ENCODE results near the gene STARD5.

STARD5 gene

DNA sequence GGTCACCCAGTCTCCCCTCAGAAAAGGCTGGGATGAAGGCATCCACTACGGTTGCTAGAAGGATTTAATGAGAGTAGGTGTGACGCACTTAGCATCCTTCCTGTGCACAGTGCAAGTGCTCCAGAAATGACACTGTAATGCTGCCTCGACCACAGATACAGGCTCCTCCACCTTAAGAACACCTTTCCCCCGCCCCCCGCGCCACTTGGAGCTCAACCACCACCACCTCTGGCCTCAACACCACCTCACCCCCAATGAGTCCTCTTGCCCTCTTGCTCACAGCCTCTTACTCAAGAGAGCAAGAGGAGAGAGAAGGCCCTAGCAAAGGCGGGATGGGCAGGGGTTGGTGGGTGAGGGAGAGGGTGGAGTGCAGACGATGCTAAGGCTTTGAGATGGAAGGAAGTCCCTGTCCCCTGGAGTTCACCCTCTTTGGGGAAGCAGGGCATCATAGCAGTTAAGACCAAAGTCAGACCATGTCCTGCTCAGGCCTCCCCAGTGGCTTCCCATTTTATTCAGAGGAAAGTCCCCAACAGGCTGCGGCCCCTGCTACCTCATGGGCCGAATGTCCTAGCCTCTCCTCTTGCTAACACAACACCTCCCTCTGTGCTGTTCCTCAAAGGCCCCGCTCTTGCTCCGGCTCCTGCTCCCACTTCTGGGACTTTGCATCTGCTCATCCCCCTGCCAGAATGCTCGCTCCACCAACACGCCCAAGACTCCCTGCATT, 8.3 kb downstream of the STARD5 start:
- TF ChIP-seq POLR2A (IDR thresholded peaks at IDR 0.05; ENCODE audit: extremely low read depth, insufficient read length) = no peak
- TF ChIP-seq, protein P1, sequence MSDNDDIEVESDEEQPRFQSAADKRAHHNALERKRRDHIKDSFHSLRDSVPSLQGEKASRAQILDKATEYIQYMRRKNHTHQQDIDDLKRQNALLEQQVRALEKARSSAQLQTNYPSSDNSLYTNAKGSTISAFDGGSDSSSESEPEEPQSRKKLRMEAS (IDR thresholded peaks at IDR 0.05; ENCODE audit: low read depth, low read length) = no peak
- no peak for TF ChIP-seq MYC (IDR thresholded peaks at IDR 0.05; ENCODE audit: low read depth, low read length)
- TF ChIP-seq, protein P2, sequence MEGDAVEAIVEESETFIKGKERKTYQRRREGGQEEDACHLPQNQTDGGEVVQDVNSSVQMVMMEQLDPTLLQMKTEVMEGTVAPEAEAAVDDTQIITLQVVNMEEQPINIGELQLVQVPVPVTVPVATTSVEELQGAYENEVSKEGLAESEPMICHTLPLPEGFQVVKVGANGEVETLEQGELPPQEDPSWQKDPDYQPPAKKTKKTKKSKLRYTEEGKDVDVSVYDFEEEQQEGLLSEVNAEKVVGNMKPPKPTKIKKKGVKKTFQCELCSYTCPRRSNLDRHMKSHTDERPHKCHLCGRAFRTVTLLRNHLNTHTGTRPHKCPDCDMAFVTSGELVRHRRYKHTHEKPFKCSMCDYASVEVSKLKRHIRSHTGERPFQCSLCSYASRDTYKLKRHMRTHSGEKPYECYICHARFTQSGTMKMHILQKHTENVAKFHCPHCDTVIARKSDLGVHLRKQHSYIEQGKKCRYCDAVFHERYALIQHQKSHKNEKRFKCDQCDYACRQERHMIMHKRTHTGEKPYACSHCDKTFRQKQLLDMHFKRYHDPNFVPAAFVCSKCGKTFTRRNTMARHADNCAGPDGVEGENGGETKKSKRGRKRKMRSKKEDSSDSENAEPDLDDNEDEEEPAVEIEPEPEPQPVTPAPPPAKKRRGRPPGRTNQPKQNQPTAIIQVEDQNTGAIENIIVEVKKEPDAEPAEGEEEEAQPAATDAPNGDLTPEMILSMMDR (IDR thresholded peaks at IDR 0.05; ENCODE audit: low read depth, low read length) = no peak
- DNase-seq (ENCODE audit: low read depth) = no peak
- H3K4me3 ChIP-seq (ENCODE audit: low read depth, low read length) = no peak overlapping the region

DNA sequence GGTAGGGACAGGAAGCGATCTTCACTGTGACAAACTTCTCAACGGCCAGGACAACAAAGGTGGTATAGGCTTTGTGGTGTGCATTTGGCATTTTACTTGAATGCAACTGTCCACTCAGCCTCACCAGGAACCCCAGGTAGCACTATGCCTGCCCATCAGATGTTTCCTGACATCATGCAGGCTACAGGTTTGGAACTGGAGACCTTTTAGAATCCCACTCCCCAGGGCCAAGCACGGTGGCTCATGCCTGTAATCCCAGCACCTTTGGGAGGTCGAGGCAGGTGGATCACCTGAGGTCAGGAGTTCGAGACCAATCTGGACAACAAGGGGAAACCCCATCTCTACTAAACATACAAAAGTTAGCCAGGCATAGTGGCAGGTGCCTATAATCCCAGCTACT, 9.6 kb downstream of the STARD5 start:
- H3K4me3 ChIP-seq (ENCODE audit: low read depth, low read length) = no peak overlapping the region
- no peak for DNase-seq (ENCODE audit: low read depth)
- TF ChIP-seq POLR2A (IDR thresholded peaks at IDR 0.05; ENCODE audit: extremely low read depth, insufficient read length) (no peak), MYC (IDR thresholded peaks at IDR 0.05; ENCODE audit: low read depth, low read length) (no peak)
- TF ChIP-seq, protein P2 (IDR thresholded peaks at IDR 0.05; ENCODE audit: low read depth, low read length) = no peak
- TF ChIP-seq, protein P1 (IDR thresholded peaks at IDR 0.05; ENCODE audit: low read depth, low read length) = no peak

DNA sequence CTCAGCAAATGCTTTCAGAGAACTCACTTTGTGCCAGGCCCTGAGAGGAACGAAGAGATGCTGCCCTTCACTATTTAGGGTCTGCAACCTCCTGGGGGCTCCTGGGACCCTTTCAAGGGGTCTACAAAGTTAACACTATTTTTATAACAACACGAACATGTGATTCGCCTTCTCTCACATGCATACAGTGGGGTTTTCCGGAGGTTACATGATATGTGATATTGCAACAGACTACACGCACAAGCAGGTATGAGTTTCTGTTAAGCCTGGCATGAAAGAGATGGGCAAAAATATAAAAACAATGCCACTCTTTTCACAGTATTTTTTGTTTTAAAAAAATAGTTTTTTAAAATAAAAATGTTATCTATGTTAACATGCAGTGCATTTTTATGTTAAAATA, 10.3 kb downstream of the STARD5 start:
- TF ChIP-seq POLR2A (IDR thresholded peaks at IDR 0.05; ENCODE audit: extremely low read depth, insufficient read length) = no peak
- TF ChIP-seq, protein P2 (IDR thresholded peaks at IDR 0.05; ENCODE audit: low read depth, low read length) = no peak
- no peak for TF ChIP-seq MYC (IDR thresholded peaks at IDR 0.05; ENCODE audit: low read depth, low read length)
- H3K4me3 ChIP-seq (ENCODE audit: low read depth, low read length) = no peak overlapping the region
- no peak for DNase-seq (ENCODE audit: low read depth)

DNA sequence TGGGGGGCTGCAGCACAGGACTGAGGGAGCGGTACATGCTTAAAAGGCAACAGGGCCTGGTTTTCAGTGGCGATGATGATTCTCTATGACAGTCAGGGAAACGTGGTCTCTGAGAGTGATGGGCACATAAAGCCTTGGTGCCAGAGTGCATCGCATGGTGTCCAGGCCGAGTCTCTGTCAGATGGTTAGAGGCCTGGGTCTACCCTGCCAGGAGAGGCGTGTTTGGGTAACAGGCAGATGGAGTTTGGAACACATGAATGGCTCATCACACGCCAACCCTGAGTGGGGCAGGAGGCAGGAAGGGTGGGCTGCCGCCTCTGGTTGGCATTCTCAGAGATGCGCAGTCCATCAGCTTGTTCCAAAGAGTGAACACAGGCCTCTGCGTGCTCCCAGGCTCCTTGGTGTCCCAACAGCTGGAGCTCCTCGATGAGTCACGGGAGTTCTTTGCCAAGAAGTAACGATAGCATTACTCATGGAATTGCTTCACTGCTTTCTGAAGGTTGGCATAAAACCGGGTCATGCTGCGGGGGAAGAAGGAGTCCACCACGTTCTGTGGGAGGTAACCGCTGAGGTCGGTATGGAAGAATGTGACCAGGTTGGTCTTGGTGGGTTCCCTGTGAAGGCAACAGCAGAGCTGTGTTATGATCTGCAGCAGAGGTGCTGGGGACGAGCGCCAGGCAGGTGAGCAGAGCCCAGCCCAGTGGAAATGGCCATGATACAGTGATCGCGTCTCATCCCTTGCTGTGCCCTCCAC, 11.0 kb downstream of the STARD5 start:
- H3K4me3 ChIP-seq (ENCODE audit: low read depth, low read length) = no peak overlapping the region

DNA sequence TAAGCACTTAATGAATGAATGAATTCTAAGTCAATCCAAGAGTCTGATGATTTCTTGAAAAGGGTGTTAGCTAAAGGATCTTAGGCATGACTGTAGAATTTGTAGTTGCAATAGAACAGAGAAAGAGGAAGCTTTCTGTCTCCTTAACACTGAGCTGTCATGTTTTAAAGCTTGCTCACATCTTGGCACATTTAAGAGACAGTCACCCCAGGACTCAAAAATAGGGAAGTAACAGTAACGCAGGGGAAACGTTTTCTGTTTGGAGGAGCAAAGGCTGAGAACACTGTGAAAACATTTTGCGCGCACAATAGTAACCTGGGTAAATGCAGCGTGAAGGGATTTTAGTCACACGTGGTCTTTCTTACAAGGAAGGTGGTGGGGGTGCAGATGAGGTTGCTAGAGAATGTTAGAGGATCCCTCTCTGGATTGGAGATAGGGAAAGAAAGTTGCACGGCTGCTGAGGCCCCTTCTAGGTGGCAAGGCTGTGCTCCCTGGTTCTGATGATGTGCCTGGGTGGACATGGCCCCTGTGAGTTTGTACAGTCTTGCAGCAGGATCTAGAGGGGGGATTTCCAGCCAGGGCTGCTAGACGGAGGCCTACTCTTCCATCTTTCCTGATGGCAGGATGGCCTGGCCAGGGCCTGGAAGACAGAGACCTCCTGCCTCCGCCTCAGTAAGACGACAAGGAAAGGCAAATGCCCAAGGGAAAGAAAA, 12.0 kb downstream of the STARD5 start:
- peak; percentile 92 for DNase-seq (ENCODE audit: low read depth)
- H3K4me3 ChIP-seq (ENCODE audit: low read depth, low read length) = no peak overlapping the region
- TF ChIP-seq, protein P1 (IDR thresholded peaks at IDR 0.05; ENCODE audit: low read depth, low read length) = peak; percentile 85
- TF ChIP-seq, protein P2 (IDR thresholded peaks at IDR 0.05; ENCODE audit: low read depth, low read length) = no peak
- TF ChIP-seq MYC (IDR thresholded peaks at IDR 0.05; ENCODE audit: low read depth, low read length) (no peak), POLR2A (IDR thresholded peaks at IDR 0.05; ENCODE audit: extremely low read depth, insufficient read length) (no peak)

More for the DNA sequence above, 11.0 kb downstream of the STARD5 start:
- DNase-seq (ENCODE audit: low read depth) = peak; percentile 87
- 0 out of 2 replicates have a peak, but pooled peaks have one; percentile 13 for TF ChIP-seq MYC (IDR thresholded peaks at IDR 0.05; ENCODE audit: low read depth, low read length)
- TF ChIP-seq, protein P2 (IDR thresholded peaks at IDR 0.05; ENCODE audit: low read depth, low read length) = no peak
- TF ChIP-seq, protein P1 (IDR thresholded peaks at IDR 0.05; ENCODE audit: low read depth, low read length) = peak; percentile 38; the same call in 1 of the 2 replicates
- TF ChIP-seq POLR2A (IDR thresholded peaks at IDR 0.05; ENCODE audit: extremely low read depth, insufficient read length) = no peak
